NAMALWA (cell line): ENCODE results near the gene MEGF6.

Source experiments
- DNase-seq: peaks from one replicate; pipeline ENCODE4 v3.0.0-alpha.2; 2015; ENCODE audit warnings: low spot score

The MEGF6 gene

DNA sequence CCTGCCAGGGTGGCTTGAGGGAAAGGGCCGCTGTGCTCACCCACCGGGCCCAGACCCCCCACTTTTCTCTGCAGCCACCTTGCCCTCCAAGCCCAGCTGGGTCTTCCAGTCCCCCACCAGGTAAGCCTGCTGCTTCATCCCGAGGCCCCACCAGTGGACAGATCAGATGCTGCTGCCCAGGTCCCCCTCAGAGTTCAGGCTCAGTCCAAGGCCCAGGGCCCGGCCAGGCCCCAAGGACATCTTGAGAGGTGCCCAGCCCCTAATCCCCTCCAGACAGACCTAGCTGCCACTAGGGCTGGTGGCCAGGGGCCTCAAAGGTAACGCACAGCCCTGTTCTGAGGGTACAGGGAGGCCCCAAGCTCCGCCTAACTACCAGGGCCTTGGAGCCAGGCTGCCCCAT is 58.6 kb downstream of the MEGF6 start:
- DNase-seq: no peak

DNA sequence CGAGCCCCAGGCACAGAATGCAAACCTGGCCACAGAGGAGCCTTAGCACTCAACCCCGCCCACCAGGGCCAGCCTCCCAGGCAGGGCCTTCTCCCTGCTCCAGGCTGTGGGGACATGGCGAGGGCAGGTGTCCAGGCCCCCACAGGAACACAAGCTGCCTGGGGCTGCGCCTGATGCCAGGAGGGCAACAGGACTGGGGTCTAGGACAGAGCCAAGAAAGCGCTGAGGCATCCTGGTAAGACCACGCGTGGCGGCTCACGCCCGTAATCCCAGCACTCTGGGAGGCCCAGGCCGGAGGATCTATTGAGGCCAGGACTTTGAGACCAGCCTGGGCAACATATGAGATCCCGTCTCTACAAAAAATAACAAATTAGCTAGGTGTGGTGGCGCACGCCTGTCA is 59.1 kb downstream of the MEGF6 start:
- DNase-seq: no peak

- DNase-seq: no peak
These were observed 59.6 kb downstream of the MEGF6 start for GRCh38 chr1:3551711-3552110.

DNA sequence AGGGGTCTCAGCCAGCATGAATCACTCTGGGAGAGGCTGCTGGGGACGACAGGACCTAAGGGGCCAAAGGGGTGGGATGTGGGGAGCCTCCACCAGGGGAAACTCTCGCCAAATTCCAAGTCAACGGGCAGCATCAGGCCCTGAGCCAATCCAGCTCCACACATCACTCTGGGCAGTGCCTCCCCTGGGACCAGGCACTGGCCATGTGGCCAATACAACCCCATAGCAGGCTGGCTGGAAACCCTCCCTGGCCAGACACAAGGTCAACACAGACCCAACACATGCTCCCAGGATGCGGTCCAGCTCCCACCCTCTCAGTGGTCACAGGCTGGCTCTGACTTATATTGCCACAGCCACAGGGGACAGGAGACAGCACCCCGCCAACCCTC is 60.0 kb downstream of the MEGF6 start:
- no peak for DNase-seq

- DNase-seq: no peak
These were observed 60.6 kb downstream of the MEGF6 start for GRCh38 chr1:3550511-3551289.

GRCh38 chr1:3548895-3549294 is 62.4 kb downstream of the MEGF6 start:
- no peak for DNase-seq

- no peak for DNase-seq
These were observed 63.0 kb downstream of the MEGF6 start for GRCh38 chr1:3548156-3548893.

DNA sequence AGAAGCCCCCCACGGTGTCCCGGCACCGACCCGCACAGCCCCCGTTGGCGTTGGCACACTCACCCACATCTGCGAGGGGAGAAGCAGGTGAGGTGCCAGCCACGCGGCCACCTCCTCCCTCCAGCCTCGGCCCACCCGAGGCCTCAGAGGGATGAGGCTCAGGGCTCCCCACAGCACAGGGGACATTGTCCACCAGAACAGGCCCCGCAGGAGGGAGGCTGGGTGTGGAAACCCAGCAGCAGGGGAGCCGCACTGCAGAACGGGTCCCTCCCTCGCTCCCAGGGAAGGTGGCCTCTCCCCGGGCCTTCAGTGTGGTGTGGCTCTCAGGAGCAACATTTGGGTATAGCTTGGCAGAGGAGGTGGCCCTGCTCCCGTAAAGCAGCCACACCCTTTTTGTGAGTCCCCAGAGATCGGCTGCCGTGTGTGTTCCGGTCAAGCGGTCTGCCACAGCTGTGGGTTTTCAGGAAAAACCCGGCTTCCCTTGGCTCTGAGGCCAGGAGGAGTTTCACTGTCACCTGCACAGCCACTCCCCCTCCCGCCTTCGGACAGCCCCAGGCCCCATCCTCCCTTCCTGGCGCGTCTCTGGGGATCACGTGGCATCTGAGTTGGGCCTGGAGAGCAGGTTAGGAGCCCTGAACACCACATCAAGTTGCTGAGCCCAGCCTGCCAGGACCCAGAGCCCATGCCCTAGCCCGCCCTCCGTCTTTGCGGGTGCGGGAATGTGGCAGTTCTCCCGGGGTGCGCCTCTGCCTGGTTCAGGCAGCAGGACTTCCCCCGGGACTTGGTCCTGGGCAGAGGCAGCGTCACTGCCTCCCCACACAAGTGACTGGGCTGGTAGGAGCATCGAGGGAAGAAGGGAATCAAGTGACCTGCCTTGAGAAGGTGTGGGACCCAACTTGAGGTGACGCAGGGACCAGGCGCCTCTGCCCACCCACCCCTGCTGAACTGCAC is 64.0 kb downstream of the MEGF6 start:
- DNase-seq: no peak

GRCh38 chr1:3546048-3546384 is 65.3 kb downstream of the MEGF6 start:
- no peak for DNase-seq

GRCh38 chr1:3545363-3546047 is 65.8 kb downstream of the MEGF6 start:
- no peak for DNase-seq

DNA sequence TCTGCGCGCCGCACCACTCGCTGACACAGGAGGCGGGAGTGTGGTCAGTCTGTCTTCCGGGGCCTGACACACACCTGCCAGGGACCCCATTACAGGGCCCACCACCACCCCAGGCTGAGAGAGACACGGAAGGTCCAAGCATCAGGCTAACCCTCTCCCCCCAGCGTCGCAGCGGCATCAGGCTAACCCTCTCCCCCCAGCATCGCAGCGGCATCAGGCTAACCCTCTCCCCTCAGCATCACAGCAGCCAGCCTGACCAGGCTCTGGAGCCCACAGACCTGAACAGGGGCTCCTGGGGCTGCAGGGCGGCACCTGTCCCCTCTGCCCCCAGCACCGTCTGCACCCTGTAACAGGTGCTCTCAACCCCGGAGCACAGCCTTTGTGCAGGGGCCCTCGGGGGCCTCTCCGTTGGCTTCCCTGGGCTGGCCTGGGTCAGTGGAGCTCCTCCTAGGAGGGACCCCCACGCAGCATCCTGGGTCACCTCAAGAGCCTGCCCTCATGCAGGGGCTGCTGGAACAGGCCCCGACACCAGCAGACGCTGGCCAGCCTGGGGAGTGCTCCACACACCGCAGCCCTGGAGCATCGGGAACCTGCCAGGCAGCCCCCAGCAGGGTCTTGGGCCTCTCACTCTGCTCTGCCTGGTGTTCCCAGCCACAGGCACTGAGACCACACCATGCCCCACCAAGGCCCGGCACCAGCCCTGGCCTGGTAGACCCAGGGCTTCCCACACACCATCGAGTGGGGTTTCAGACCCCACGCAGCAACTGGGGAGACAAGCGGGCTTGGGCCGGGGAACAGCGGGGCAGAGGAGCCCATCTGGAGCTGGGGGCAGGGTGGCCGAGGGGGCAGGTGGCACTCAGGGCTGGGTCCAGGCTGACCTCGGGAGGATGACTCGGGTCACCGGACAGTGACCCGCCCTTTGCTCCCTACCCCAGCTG is 67.0 kb downstream of the MEGF6 start:
- DNase-seq: no peak

GRCh38 chr1:3543076-3544039 is 68.0 kb downstream of the MEGF6 start:
- no peak for DNase-seq

- DNase-seq: no peak
These were observed 68.6 kb downstream of the MEGF6 start for GRCh38 chr1:3542676-3543075.

DNA sequence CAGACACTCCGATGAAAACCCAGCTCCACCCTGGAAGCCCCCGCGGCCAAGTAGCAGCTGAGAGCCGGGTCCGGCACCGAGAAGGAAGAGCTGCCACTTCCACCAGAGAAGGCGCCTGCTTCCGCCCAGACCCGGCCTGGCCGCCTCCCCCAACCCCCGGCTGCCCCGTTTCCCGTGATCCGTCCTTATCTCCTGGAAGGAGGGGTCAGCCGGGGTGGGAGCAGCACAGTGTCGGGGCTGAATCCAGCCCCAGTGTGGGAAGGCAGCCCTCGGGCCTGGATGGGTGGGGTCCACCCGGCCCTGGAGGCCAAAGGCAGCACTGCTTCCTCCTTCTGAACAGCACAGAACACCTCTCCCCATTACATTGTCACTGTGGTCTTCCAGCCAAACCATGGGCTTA is 69.4 kb downstream of the MEGF6 start:
- DNase-seq: no peak

DNA sequence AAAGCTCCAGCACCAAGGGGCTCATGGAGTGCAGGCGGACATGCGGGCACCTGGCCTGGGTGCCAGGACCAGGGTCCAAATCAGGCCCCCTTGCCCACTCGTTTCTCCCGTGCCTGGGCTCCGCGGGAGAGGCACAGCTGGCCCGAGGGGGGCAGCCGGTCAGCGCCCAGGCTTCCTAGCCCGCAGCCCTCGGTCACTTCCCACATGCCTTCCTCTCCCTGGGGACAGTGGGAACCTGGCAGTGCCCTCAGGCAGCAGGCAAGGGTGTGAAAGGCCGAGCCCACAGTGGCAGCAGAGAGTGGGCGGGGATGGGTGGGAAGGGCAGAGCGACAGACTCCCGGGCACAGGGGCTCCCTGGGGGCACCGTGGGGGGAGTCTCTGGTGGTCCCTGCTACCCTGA is 69.8 kb downstream of the MEGF6 start:
- DNase-seq: no peak

DNA sequence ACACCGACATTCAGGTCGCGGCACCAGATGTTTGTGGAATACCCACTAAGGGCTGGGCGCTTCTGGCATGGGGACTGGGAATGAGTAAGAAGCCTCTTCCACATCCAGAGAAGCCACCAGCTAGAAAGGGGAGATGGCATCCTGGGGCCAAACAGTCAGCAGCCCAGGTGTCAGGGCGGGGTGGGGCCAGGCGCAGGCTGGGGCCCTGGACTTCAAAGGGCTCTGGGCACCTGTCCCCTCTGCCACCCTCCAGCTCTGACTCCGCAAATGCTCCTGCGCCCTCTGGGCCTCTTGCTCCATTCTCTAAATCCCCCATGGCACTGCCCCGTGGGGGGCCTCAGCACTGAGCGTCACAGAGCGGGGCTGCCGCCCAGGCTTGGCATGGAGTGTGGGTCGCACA is 70.4 kb downstream of the MEGF6 start:
- DNase-seq: no peak

- DNase-seq: no peak
These were observed 71.4 kb downstream of the MEGF6 start for GRCh38 chr1:3539707-3540425.

- no peak for DNase-seq
These were observed 73.9 kb downstream of the MEGF6 start for GRCh38 chr1:3537359-3537758.
